A549 (cell line): Measurements from ENCODE around the gene SPACA7.

Experiments
- CBX2 ChIP-seq: fragments of 200-600 bp; sonication (generic); IDR thresholded peaks from 2 replicates; pipeline ENCODE4 v1.6.1; 2016; ENCODE audit warnings: low read depth, mild to moderate bottlenecking, borderline replicate concordance
- CTCF ChIP-seq: fragments of >200 bp; sonication (Bioruptor Twin); formaldehyde crosslinking; IDR thresholded peaks from 3 replicates; pipeline ENCODE4 v1.5.1; 2016
- EP300 ChIP-seq, 2 experiments: fragments of >200 bp; sonication (Bioruptor Twin); formaldehyde crosslinking; IDR thresholded peaks; 2 replicates in 1 of 2; 3 replicates in 1 of 2; pipeline ENCODE4 v1.6.1; 2016 to 2017
- JUN ChIP-seq, 2 experiments: fragments of >200 bp; sonication (Bioruptor Twin); formaldehyde crosslinking; IDR thresholded peaks; 2 replicates in 1 of 2; 3 replicates in 1 of 2; pipeline ENCODE4 v1.6.1; 2016 to 2017
- POLR2A ChIP-seq: IDR thresholded peaks from 2 replicates; pipeline ENCODE4 v1.6.1; 2012; ENCODE audit warnings: mild to moderate bottlenecking, low read length
- REST ChIP-seq: fragments of 200-600 bp; sonication (generic); IDR thresholded peaks from 2 replicates; pipeline ENCODE4 v1.6.1; 2016; ENCODE audit warnings: antibody characterized with exemption, mild to moderate bottlenecking, moderate library complexity
- RFX5 ChIP-seq: fragments of 450-650 bp; IDR thresholded peaks from 2 replicates; pipeline ENCODE4 v1.7.1; 2014; ENCODE audit warnings: antibody characterized with exemption, mild to moderate bottlenecking, moderate library complexity
- SREBF2 ChIP-seq: fragments of 450-650 bp; IDR thresholded peaks from 2 replicates; pipeline ENCODE4 v1.6.1; 2014; ENCODE audit warnings: mild to moderate bottlenecking, moderate library complexity
- ZNF302 ChIP-seq: fragments of 250-450 bp; sonication (Bioruptor Pico); IDR thresholded peaks from 2 replicates; pipeline ENCODE4 v1.9.0; 2021; ENCODE audit warnings: inconsistent platforms, mild to moderate bottlenecking, moderate library complexity

- no peak for TF ChIP-seq CTCF
- TF ChIP-seq JUN (IDR thresholded peaks at IDR 0.05), result no peak
- TF ChIP-seq POLR2A, result no peak
- TF ChIP-seq RFX5, result no peak
- no peak for TF ChIP-seq ZNF302 (CRISPR knock-in tag)
- no peak for TF ChIP-seq CBX2
- TF ChIP-seq REST, result no peak
- no peak for TF ChIP-seq SREBF2
- no peak for TF ChIP-seq EP300 (IDR thresholded peaks at IDR 0.05)
These were observed 34.7 kb upstream of the SPACA7 start for GRCh38 chr13:112341446-112341845.
